ENCODE measurements around the gene CTDSPL.

- TF ChIP-seq EP300 (IDR thresholded peaks at IDR 0.05; ENCODE audit: borderline replicate concordance), result no peak
- TF ChIP-seq MAX (IDR thresholded peaks at IDR 0.05), result no peak
- TF ChIP-seq USF1 (IDR thresholded peaks at IDR 0.05), result no peak
- no peak for TF ChIP-seq YY1 (IDR thresholded peaks at IDR 0.05; ENCODE audit: low read depth)
- TF ChIP-seq EGR1 (IDR thresholded peaks at IDR 0.05), result no peak
Measured at GRCh38 chr3:37899101-37899707, 37.5 kb downstream of the CTDSPL start.
